GM21381 (cell line): ENCODE measurements around the gene PDK2.

Source experiments
- ATAC-seq: cut with Tn5 transposase; IDR thresholded peaks from one replicate; pipeline ENCODE4 v1.9.1; 2021; ENCODE audit warnings: mild to moderate bottlenecking, moderate library complexity; ENCODE audit not compliant: unreplicated experiment

PDK2 gene

GRCh38 chr17:50078430-50078829 is 16.7 kb upstream of the PDK2 start:
- no peak for ATAC-seq

DNA sequence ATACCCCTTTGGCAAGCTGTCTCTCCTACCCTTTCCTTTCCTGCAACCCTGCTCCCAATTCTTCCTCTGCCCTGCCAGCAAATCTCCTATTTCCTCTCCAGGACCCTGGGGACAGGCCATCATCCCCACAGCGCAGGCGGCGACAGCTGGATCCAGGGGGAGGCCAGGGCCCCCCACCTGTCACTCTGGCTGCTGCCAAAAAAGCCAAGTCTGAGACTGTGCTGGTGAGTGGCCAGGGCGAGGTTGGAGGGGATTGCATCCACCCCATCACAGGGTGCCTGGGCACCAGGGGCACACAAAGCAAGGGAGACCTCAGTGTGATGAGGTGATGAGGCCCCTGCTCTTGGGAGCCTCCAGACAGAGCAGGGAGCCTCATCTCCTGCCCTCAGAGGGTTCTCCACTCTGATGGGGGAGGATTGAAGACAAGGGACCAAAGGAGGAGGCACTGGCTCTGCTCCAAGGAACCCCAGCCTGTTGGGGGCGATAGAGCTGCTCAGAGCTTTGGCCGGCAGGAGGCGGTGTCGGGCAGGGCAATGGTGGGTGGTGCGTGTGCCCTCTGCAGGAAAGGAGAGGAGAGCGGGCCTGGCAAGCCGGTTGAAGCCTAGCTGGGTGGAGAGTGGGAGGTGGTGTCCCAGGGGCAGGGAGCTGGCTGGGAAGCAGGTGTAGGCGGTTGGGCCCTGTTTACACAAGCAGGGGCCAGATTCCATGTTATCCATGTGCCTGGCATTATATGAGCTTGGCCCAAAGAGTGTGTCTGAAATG is 15.6 kb upstream of the PDK2 start:
- ATAC-seq = no peak

GRCh38 chr17:50080096-50080480 is 15.1 kb upstream of the PDK2 start:
- no peak for ATAC-seq

- ATAC-seq = no peak
Observed at GRCh38 chr17:50080827-50081226, 14.3 kb upstream of the PDK2 start.

DNA sequence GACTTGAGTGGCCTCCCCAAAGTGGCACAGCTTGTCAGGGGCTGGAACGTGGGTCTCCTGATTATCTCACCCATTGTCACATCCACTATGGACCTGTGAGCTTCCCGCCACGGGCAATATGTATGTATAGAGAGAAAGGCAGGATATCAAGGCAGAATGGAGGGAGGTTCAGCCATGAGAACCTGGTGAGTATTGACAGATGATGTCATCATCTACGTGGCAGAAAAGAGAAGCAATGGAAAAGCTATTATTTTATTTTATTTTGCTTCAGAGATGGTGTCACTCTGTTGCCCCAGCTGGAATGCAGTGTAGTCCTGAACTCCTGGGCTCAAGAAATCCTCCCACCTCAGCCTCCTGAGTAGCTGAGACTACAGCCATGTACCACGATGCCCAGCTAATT is 13.4 kb upstream of the PDK2 start:
- ATAC-seq = no peak

DNA sequence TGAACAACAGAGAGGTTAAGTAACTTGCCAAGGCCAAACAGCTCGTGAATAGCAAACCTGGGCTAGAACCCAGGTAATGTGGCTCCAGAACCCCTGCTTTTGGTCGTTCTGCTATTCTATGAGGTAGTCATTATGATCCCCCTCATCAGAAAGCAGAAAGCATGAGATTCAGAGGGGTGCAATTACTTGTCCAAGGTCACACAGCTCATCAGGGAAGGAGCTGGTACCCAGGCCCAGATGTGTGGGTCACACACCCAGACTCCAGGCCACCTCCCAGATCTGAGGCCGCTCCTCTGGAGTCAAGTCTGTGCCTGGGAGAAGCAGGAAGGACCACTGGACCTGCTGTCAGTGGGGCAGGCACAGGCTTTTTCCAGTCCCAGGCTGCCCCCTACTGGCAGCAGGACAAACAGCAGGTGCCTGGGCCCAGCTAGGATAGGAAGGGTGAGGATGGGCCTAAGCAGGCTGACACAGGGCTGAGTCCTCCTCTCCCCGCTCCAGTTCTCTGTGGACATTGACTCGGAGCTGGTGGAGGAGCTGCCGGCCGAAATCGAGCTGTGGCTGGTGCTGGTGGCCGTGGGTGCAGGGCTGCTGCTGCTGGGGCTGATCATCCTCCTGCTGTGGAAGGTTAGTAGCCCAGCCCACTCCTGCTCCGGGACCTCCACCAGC is 7.8 kb upstream of the PDK2 start:
- peak; percentile 78 for ATAC-seq

DNA sequence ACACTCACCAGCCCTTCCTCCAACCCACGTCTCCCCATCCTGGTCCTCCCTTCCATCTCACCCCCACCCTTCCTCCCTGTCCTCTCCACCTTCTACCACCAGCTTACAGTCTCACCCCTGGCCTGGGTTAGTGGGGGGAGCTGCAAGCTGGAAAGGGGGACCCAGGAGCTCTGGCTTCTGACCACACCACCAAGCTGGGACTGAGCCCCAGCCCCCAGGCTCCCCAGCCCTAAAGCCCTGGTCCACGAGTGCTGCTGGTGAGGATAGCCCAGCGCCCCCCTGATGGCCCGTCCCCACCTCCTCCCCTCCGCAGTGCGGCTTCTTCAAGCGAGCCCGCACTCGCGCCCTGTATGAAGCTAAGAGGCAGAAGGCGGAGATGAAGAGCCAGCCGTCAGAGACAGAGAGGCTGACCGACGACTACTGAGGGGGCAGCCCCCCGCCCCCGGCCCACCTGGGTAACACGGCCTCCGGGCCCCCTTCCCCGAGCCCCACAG is 7.2 kb upstream of the PDK2 start:
- ATAC-seq = no peak

GRCh38 chr17:50088952-50089825 is 6.0 kb upstream of the PDK2 start:
- no peak for ATAC-seq

- no peak for ATAC-seq
Observed at GRCh38 chr17:50090071-50090470, 5.1 kb upstream of the PDK2 start.

DNA sequence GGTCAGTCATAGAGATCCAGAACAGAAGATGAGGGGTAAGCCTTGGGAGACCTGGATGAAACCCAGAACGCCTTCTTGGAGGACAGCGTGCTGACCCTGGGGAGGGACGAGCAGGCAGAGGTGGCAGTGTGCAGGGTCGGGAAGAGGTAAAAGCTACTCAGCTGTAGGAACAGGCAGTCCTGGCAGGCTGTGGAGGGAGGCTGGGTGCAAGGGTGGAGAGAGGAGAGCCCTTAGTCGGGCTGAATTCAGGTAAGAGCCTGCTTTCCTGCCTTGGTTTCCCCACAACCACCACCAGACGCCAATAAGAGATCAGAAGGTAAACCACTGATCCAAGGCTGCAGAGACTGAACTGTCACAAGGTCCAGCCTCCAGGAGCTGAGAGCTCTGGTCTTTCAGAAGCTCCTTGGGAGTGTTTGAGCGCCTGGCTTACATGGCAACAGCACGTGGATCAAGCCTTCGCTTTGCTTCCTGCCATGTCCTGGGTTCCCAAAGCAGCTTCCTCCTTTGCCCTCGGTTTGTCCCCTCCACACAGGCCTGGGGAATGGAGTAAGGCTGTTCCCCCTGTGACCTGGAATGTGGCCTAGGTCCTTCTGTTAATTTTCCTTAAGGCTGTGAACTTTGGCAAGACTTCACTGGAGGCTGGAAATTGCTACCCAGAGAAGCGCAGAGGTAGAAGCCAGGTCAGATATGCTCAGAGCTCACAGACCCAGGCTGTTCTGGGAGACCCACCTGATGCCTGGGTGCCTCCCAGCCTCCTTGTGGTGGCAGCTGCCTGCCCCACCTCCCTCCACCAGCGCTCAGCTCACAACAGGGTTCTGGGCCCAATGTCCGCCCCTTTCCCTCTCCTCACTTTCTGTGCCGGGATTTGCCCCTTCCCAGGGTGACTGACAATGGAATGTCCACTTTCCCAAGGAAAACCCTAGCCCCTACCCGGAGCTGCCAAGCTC is 3.9 kb upstream of the PDK2 start:
- ATAC-seq = no peak

DNA sequence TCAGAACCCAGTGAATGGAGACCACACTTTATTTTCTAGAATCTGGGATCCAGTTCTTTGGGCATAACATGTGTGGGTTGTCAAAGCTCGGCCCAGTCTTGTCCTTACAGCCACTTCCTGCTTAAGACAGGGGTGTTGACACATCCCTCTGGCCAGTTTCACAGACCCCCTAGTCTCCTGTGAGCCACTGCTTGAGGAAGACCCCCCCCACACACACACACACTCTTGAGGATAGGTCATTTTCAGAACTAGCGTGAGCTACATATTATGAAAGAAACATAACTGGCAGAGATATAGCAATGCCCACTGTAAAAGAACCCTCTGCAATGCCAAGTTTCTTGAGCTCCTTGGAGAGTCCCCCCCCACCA is 3.2 kb upstream of the PDK2 start:
- no peak for ATAC-seq

- ATAC-seq = no peak
Observed at GRCh38 chr17:50093246-50093645, 1.9 kb upstream of the PDK2 start.

DNA sequence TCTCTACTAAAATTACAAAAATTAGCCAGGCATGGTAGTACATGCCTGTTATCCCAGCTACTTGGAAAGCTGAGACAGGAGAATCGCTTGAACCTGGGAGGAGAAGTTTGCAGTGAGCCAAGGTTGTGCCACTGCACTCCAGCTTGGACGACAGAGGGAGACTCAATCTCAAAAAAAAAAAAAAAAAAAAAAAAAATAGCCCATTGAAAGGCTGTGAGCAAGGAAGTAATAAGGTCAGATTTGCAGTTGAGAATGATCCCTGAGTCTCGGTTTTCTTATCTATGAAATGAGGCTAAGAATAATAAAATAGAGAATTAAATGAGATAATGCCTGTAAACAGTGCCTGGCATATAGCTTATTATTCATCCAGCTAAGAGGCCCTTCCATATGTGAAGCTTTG is 1.3 kb upstream of the PDK2 start:
- no peak for ATAC-seq

DNA sequence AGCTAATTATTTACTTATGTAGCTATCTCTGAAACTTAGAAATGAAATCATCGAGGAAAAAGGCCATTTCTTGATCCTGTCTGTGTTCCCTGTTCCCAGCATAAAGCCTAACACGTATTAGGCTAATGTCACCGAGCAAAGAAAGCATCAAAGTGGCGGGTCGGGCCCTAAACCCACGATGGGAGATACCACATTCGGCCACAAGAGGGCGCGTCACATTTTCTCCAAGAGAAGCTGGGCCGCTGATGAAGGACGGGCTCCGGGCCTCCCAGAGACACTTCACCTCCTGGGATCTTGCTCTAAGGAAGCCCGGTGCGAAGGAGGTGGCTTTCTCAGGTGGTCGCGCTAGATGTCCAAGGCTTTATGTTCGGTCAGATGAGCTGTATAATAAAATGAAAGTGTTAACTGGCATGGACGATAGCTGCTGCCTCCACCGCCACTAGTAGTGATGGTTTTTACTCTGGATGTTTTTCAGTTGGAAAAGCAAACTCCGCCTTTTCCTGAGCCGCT is 853 bp upstream of the PDK2 start:
- ATAC-seq = no peak

- no peak for ATAC-seq
Observed at GRCh38 chr17:50095626-50096037, 481 bp downstream of the PDK2 start.

DNA sequence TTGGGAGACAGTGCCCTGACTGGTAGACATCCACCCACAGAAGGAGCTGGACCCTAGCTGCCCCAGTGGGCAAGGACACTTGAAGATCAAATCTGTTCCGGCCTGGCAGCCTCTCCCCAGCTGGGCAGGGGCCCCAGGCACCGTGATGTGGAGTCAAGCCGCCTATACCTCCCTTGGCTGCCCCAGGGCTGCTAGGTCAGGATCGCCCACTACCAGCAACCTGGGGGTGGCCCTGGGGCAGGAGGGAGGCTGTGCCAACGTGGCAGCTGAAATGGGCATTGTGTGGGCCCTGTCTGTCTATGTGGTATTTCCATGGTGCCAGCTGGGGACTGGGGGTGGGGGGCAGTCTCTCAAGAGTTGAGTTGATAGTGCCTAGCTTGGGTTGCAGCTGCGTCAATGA is 941 bp downstream of the PDK2 start:
- ATAC-seq = no peak

- no peak for ATAC-seq
Observed at GRCh38 chr17:50096758-50097157, 1.6 kb downstream of the PDK2 start.

DNA sequence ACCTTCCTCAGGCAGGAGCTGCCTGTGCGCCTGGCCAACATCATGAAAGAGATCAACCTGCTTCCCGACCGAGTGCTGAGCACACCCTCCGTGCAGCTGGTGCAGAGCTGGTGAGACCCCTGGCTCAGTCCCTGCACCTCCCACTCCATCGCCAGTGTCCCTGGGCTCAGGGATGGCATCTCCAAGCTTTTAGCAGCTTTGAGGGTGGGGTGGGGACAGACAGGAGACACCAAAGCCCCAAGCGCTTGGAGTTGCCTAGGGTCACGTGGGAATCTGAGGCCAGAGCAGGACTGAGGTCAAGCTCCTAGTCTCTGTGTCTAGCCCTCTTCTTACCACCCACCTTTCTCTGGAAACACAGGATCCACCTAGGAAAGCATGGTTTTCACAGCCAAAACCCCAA is 2.3 kb downstream of the PDK2 start:
- ATAC-seq = no peak

GRCh38 chr17:50097926-50098325 is 2.8 kb downstream of the PDK2 start:
- ATAC-seq = no peak

DNA sequence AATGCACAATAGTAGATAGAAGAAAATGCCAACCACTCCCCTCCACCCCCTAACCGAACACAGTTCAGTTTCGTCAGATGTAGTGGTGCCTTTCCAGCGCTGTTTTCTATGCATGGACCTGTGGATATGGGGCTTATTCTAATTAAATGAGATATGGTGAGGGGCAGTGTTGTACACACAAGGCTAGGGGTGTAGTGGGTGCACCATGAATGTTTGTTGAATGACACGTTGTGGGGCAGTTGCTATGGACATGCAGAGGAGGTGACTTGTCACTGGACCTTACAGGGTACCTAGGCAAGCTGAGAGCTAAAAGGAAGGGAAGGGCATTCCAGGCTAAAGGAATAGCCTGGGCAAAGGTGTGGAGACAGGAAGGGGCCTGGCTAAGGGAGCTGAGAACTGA is 3.4 kb downstream of the PDK2 start:
- no peak for ATAC-seq
